Measurements from ENCODE around the gene ADRA2C. TPM values are rescaled to one million over a fixed set of nuclear protein-coding genes. Genes with fewer than 3 reads are reported as not detected.

Gene ADRA2C
- total RNA-seq, 4 donors from 2014 or later = 0.61 to 4.6 (median 3.6) TPM

DNA sequence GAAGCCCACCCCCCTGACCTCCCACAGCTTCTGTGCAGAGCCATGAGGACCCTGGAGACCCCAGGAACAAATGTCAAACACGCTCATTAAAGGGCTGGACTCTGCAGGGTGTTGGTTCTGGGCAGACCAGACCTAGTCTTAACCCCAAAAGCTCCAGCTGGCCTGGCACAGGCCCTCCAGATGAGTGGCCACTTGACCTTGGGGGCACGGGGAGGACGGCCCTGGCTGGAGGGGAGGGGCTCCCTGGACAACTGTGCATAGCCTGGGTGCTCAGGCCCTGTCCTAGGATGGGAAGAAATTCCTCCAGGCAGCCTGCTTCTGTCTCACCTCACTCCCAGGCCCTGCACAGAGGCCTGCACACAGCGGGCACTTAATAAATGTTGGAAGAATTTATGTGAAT is 9.4 kb downstream of the ADRA2C start:
- no peak overlapping the region for H3K27ac ChIP-seq
- no peaks in the 10 kb centered on the region for H3K9me3 ChIP-seq
- no peak overlapping the region for H3K4me3 ChIP-seq
- peaks cover 0 to 83% (median 0%) of the 10 kb centered on the region in 4 donors for H3K27me3 ChIP-seq
- no peaks in the 10 kb centered on the region for H3K4me1 ChIP-seq
- H3K36me3 ChIP-seq = no peaks in the 10 kb centered on the region
- no peak for DNase-seq
- intact Hi-C loops (cut with DNase I) = no loop called here
- 67% methylated on average over 1 of the region's 4 CpGs; no CpG with 5 or more reads in 1 of the 2 donors for WGBS, 2 donors
- TF ChIP-seq POLR2A (IDR thresholded peaks at IDR 0.05) (no peak), CTCF (IDR thresholded peaks at IDR 0.05) (no peak)

GRCh38 chr4:3776166-3777032 is 10.2 kb downstream of the ADRA2C start:
- DNase-seq = no peak
- no peak for TF ChIP-seq CTCF (IDR thresholded peaks at IDR 0.05)
- TF ChIP-seq POLR2A (IDR thresholded peaks at IDR 0.05) = no peak
- peaks cover 0 to 83% (median 0%) of the 10 kb centered on the region in 4 donors for H3K27me3 ChIP-seq

GRCh38 chr4:3777033-3777390 is 10.8 kb downstream of the ADRA2C start:
- DNase-seq = no peak
- no CpG with 5 or more reads among the region's 5 CpGs for WGBS, 2 donors
- Histone ChIP-seq H3K4me3 (no peak overlapping the region), H3K4me1 (no peaks in the 10 kb centered on the region), H3K9me3 (peaks cover 0 to 7% (median 0%) of the 10 kb centered on the region in 3 donors), H3K27ac (no peak overlapping the region), H3K27me3 (peaks cover 0 to 83% (median 0%) of the 10 kb centered on the region in 4 donors), H3K36me3 (no peaks in the 10 kb centered on the region)
- no peak for TF ChIP-seq CTCF (IDR thresholded peaks at IDR 0.05)
- TF ChIP-seq POLR2A (IDR thresholded peaks at IDR 0.05) = no peak
- intact Hi-C loops (cut with DNase I) = no loop called here

More at GRCh38 chr4:3776166-3777032, 10.2 kb downstream of the ADRA2C start:
- intact Hi-C loops (cut with DNase I) = no loop called here
- Histone ChIP-seq H3K4me3 (no peak overlapping the region), H3K4me1 (no peaks in the 10 kb centered on the region), H3K9me3 (peaks cover 0 to 1% (median 0%) of the 10 kb centered on the region in 3 donors), H3K36me3 (no peaks in the 10 kb centered on the region), H3K27ac (no peak overlapping the region)
- WGBS, 2 donors = 81 to 100% methylated on average over 1 to 8 of the region's 22 CpGs

- Histone ChIP-seq H3K4me1 (no peaks in the 10 kb centered on the region), H3K4me3 (no peak overlapping the region), H3K27ac (no peak overlapping the region), H3K27me3 (peaks cover 0 to 83% (median 0%) of the 10 kb centered on the region in 4 donors), H3K9me3 (peaks cover 0 to 9% (median 0%) of the 10 kb centered on the region in 3 donors), H3K36me3 (no peaks in the 10 kb centered on the region)
- WGBS, 2 donors = 69 to 73% methylated on average over 12 to 13 of the region's 13 CpGs
- no peak for DNase-seq
- intact Hi-C loops (cut with DNase I) = no loop called here
- TF ChIP-seq POLR2A (IDR thresholded peaks at IDR 0.05) (no peak), CTCF (IDR thresholded peaks at IDR 0.05) (no peak)
These were observed 11.5 kb downstream of the ADRA2C start for GRCh38 chr4:3777669-3778068.

- H3K27ac ChIP-seq = no peak overlapping the region
- intact Hi-C loops (cut with DNase I) = no loop called here
- H3K27me3 ChIP-seq = peaks cover 0 to 84% (median 0%) of the 10 kb centered on the region in 4 donors
- TF ChIP-seq CTCF (IDR thresholded peaks at IDR 0.05) = no peak
- no peak for TF ChIP-seq POLR2A (IDR thresholded peaks at IDR 0.05)
- H3K4me3 ChIP-seq = no peak overlapping the region
- 80 to 93% methylated on average over 3 to 5 of the region's 6 CpGs for WGBS, 2 donors
- H3K36me3 ChIP-seq = no peaks in the 10 kb centered on the region
- H3K9me3 ChIP-seq = peaks cover 0 to 9% (median 0%) of the 10 kb centered on the region in 3 donors
- no peak for DNase-seq
- peaks cover 0 to 8% (median 0%) of the 10 kb centered on the region in 3 donors for H3K4me1 ChIP-seq
These were observed 13.3 kb downstream of the ADRA2C start for GRCh38 chr4:3779509-3779908.
